PC-3 (cell line): ENCODE results near the gene ZSCAN5C. TPM values are rescaled to one million over a fixed set of nuclear protein-coding genes. Genes with fewer than 3 reads are reported as not detected.
"Not testable (repeated sequence)": the region's sequence is repeated elsewhere in the genome, so short reads cannot be mapped to it uniquely, and the experiment has no call there.

Source experiments
- ATAC-seq: fragments of 200-7000 bp; cut with Tn5 transposase; 2 replicates; pipeline ENCODE4 v1.9.1; 2020; ENCODE audit warnings: mild to moderate bottlenecking, moderate library complexity
- BruUV-seq: library from RNA; stranded (reverse); fragments of 400-500 nt; replicated peaks from 2 replicates; lab custom pipeline; 2021; lab: Mats Ljungman, UMichigan
- CTCF ChIA-PET: fragments of 300-600 bp; sonication (Branson Sonifier 250); formaldehyde crosslinking; loops from one replicate; lab custom pipeline; 2022; ENCODE audit warnings: antibody characterized with exemption; lab: Charles Lee
- POLR2A ChIA-PET: fragments of 300-600 bp; sonication (Branson Sonifier 250); formaldehyde crosslinking; loops from one replicate; lab custom pipeline; 2022; ENCODE audit warnings: antibody characterized with exemption; ENCODE audit not compliant: unreplicated experiment; lab: Charles Lee
- DNase-seq: peaks from one replicate; pipeline ENCODE4 v3.0.0-alpha.2; 2015
- H2AFZ ChIP-seq: fragments of 300-600 bp; sonication (generic); 2 replicates; pipeline ENCODE4 v1.6.0; 2016; ENCODE audit warnings: antibody characterized with exemption, low read length
- H3F3A ChIP-seq: fragments of 300-600 bp; sonication (generic); one replicate; pipeline ENCODE4 v1.6.0; 2017; ENCODE audit warnings: antibody characterized with exemption, low read length, control low read depth, mild to moderate bottlenecking; ENCODE audit not compliant: unreplicated experiment
- H3K27ac ChIP-seq: fragments of 300-600 bp; sonication (generic); 2 replicates; pipeline ENCODE4 v1.5.1; 2016; ENCODE audit warnings: mild to moderate bottlenecking, low read length
- H3K27me3 ChIP-seq: fragments of 300-600 bp; sonication (generic); 2 replicates; pipeline ENCODE4 v1.6.1; 2016; ENCODE audit warnings: low read length, mixed read lengths
- H3K36me3 ChIP-seq: fragments of 300-600 bp; sonication (generic); 2 replicates; pipeline ENCODE4 v1.6.1; 2016; ENCODE audit warnings: low read depth, mixed run types, low read length, mixed read lengths
- H3K4me1 ChIP-seq: fragments of 300-600 bp; sonication (generic); 2 replicates; pipeline ENCODE4 v1.5.1; 2016; ENCODE audit warnings: low read length; ENCODE audit not compliant: insufficient read depth
- H3K4me2 ChIP-seq: fragments of 300-600 bp; sonication (generic); 2 replicates; pipeline ENCODE4 v1.6.0; 2016; ENCODE audit warnings: low read length
- H3K4me3 ChIP-seq: fragments of 300-600 bp; sonication (generic); 2 replicates; pipeline ENCODE4 v1.5.1; 2016; ENCODE audit warnings: mild to moderate bottlenecking, low read length, mixed read lengths
- H3K79me2 ChIP-seq: fragments of 300-600 bp; sonication (generic); 2 replicates; pipeline ENCODE4 v1.6.1; 2017; ENCODE audit warnings: low read length, mixed read lengths
- H3K9ac ChIP-seq: fragments of 300-600 bp; sonication (generic); 2 replicates; pipeline ENCODE4 v1.6.0; 2016; ENCODE audit warnings: mild to moderate bottlenecking, low read length
- H3K9me2 ChIP-seq: fragments of 300-600 bp; sonication (generic); replicated peaks from 2 replicates; pipeline ENCODE4 v1.6.1; 2016; ENCODE audit warnings: mixed run types, low read length, mixed read lengths
- H3K9me3 ChIP-seq: fragments of 300-600 bp; sonication (generic); 2 replicates; pipeline ENCODE4 v1.6.1; 2016; ENCODE audit warnings: low read length, mixed read lengths
- H4K20me1 ChIP-seq: fragments of 300-600 bp; sonication (generic); 2 replicates; pipeline ENCODE4 v1.6.1; 2016; ENCODE audit warnings: low read length, mixed read lengths
- EZH2 ChIP-seq: fragments of 300-600 bp; sonication (generic); IDR thresholded peaks from one replicate; pipeline ENCODE4 v1.6.1; 2017; ENCODE audit warnings: antibody characterized with exemption, mild to moderate bottlenecking, low read length; ENCODE audit not compliant: unreplicated experiment
- EZH2phosphoT487 ChIP-seq: fragments of 300-600 bp; sonication (generic); IDR thresholded peaks from 2 replicates; pipeline ENCODE4 v1.6.1; 2018; ENCODE audit warnings: mild to moderate bottlenecking, antibody characterized with exemption, low read length, borderline replicate concordance
- intact Hi-C: fragments of 100-400 bp; cut with micrococcal nuclease; formaldehyde crosslinking; loops from 2 replicates; pipeline ENCODE4 v1.9.0; 2023
- total RNA-seq: library from RNA; depleted of rRNA; stranded (reverse); fragments of >200 nt; gene quantifications from 2 replicates; pipeline ENCODE4 v1.2.3, GENCODE V29; 2014
- TF ChIP-seq, protein P1 (sequence below): fragments of 300-600 bp; sonication (generic); conservative IDR thresholded peaks from 2 replicates; pipeline ENCODE4 v1.5.1; 2017; ENCODE audit warnings: antibody characterized with exemption, low read depth, mild to moderate bottlenecking, low read length

Gene ZSCAN5C
- total RNA-seq, 1 experiment from 2014 or later = not detected

DNA sequence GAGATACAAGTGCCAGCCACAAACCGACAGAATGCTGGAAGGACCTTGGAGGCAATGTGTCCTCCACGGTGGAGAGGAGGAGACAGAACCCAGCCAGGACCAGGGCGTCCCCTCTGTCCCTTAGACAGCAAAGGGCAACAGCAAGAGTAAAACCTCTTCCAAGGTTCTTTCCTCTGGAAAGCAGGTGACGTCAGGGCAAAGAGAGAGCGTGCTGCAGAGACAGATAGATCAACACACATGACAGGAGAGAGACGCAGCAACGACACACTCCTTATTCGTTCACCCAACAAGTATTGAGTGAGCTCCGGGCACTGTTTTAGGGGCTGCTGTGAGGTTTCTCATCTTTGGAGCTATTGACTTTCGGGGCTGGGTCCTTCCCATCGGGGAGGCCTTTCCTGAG lies 27.5 kb upstream of the ZSCAN5C start:
- intact Hi-C loops = no loop called here
- DNase-seq = no peak
- no peaks in the 10 kb centered on the region for H3K9me2 ChIP-seq
- TF ChIP-seq EZH2 (no peak), EZH2phosphoT487 (no peak)
- TF ChIP-seq, protein P1, sequence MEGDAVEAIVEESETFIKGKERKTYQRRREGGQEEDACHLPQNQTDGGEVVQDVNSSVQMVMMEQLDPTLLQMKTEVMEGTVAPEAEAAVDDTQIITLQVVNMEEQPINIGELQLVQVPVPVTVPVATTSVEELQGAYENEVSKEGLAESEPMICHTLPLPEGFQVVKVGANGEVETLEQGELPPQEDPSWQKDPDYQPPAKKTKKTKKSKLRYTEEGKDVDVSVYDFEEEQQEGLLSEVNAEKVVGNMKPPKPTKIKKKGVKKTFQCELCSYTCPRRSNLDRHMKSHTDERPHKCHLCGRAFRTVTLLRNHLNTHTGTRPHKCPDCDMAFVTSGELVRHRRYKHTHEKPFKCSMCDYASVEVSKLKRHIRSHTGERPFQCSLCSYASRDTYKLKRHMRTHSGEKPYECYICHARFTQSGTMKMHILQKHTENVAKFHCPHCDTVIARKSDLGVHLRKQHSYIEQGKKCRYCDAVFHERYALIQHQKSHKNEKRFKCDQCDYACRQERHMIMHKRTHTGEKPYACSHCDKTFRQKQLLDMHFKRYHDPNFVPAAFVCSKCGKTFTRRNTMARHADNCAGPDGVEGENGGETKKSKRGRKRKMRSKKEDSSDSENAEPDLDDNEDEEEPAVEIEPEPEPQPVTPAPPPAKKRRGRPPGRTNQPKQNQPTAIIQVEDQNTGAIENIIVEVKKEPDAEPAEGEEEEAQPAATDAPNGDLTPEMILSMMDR = no peak
- POLR2A ChIA-PET = interaction anchor here (0.5 kb wide), 1 partner anchor 79 kb away, joined by 6 read pairs; no protein-coding TSS in a partner anchor
- H2AFZ ChIP-seq = no peak overlapping the region
- no TSS peak for BruUV-seq
- H3K9ac ChIP-seq = no peak overlapping the region
- H3F3A ChIP-seq = no peaks in the 10 kb centered on the region
- no peak overlapping the region for H3K27ac ChIP-seq
- no peaks in the 10 kb centered on the region for H3K9me3 ChIP-seq
- CTCF ChIA-PET = no interaction called here
- H4K20me1 ChIP-seq = no peaks in the 10 kb centered on the region
- H3K4me1 ChIP-seq = peaks cover 9% of the 10 kb centered on the region
- H3K79me2 ChIP-seq = no peaks in the 10 kb centered on the region
- H3K4me2 ChIP-seq = no peak overlapping the region
- no peaks in the 10 kb centered on the region for H3K36me3 ChIP-seq
- no peak for ATAC-seq
- H3K4me3 ChIP-seq = no peak overlapping the region
- peaks cover 8% of the 10 kb centered on the region for H3K27me3 ChIP-seq

DNA sequence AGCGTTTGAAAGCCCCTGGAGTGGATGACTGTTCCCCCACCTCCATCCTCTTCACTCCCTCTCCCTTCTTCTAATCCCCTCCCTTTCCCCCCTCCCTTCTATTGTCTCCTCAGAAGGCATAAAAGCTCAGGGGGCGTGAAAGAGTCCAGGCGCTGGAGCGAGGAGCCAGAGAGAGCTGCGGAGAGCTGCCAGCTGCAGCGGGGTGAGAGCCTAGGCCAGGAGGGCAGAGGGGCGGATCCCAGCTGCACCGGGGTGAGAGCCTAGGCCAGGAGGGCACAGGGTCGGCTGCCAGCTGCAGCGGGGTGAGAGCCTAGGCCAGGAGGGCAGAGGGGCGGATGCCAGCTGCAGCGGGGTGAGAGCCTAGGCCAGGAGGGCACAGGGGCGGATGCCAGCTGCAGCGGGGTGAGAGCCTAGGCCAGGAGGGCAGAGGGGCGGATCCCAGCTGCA lies 26.2 kb upstream of the ZSCAN5C start, which contains the start of gene GALP:
GALP (plus strand) TSS at position 148 of the 447 bp plus-strand sequence. CDS start 1,101 bp downstream, outside the sequence.
- CTCF ChIA-PET, H3K36me3 ChIP-seq, H3K79me2 ChIP-seq, H3K27me3 ChIP-seq, H3K27ac ChIP-seq, intact Hi-C loops, H3K4me2 ChIP-seq, DNase-seq, ATAC-seq, H3K4me3 ChIP-seq, H3K9me2 ChIP-seq, BruUV-seq, H2AFZ ChIP-seq, H3K9me3 ChIP-seq, H3F3A ChIP-seq, H3K4me1 ChIP-seq, POLR2A ChIA-PET, H3K9ac ChIP-seq, H4K20me1 ChIP-seq: not testable (repeated sequence)

DNA sequence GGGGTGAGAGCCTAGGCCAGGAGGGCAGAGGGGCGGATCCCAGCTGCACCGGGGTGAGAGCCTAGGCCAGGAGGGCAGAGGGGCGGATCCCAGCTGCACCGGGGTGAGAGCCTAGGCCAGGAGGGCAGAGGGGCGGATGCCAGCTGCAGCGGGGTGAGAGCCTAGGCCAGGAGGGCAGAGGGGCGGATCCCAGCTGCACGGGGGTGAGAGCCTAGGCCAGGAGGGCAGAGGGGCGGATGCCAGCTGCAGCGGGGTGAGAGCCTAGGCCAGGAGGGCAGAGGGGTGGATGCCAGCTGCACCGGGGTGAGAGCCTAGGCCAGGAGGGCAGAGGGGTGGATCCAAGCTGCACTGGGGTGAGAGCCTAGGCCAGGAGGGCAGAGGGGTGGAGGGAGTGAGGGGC lies 25.8 kb upstream of the ZSCAN5C start:
- H3K4me2 ChIP-seq, ATAC-seq, DNase-seq, H3K4me3 ChIP-seq, H2AFZ ChIP-seq, H3F3A ChIP-seq, BruUV-seq, H3K4me1 ChIP-seq, H4K20me1 ChIP-seq, H3K36me3 ChIP-seq, H3K9me3 ChIP-seq, CTCF ChIA-PET, intact Hi-C loops, H3K9me2 ChIP-seq, POLR2A ChIA-PET, H3K79me2 ChIP-seq, H3K27me3 ChIP-seq, H3K27ac ChIP-seq, H3K9ac ChIP-seq: not testable (repeated sequence)

DNA sequence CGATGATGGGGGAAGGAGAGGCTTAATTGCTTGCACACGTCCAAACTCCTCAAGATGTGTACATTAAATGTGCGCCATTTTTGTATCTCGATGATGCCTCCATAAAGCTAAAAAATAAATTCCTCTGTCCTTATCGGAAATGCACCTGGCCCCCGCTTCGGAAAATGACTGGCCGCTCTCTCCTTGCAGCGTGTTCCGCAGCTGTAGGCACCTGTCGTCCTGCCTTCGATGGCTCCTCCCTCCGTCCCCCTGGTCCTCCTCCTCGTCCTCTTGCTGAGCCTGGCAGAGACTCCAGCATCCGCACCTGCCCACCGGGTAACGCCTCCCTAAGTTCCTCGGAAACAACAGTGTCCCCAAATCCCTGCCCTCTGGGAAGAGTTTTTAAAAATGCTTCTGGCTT lies 25.2 kb upstream of the ZSCAN5C start:
- intact Hi-C loops = no loop called here
- Histone ChIP-seq H2AFZ (no peak overlapping the region), H3K36me3 (no peaks in the 10 kb centered on the region), H3K9ac (no peak overlapping the region), H3K4me1 (no peaks in the 10 kb centered on the region), H4K20me1 (no peaks in the 10 kb centered on the region), H3K27me3 (peaks cover 12% of the 10 kb centered on the region), H3K4me3 (no peak overlapping the region), H3K9me2 (no peaks in the 10 kb centered on the region), H3F3A (no peaks in the 10 kb centered on the region), H3K4me2 (no peak overlapping the region), H3K27ac (no peak overlapping the region), H3K79me2 (no peaks in the 10 kb centered on the region), H3K9me3 (no peaks in the 10 kb centered on the region)
- no peak for TF ChIP-seq EZH2phosphoT487
- TF ChIP-seq, protein P1 = no peak
- no peak for TF ChIP-seq EZH2
- no TSS peak for BruUV-seq
- ATAC-seq = no peak
- no peak for DNase-seq
- POLR2A ChIA-PET = no interaction called here
- CTCF ChIA-PET = no interaction called here
